Aorta (tissue), 5 donors: ENCODE results near the gene SKOR2. TPM values are rescaled to one million over a fixed set of nuclear protein-coding genes. Genes with fewer than 3 reads are reported as not detected.
"Not testable (repeated sequence)": the region's sequence is repeated elsewhere in the genome, so short reads cannot be mapped to it uniquely, and the experiment has no call there.

Experiments used
- ATAC-seq: fragments of 200-7000 bp; cut with Tn5 transposase; one replicate; pipeline ENCODE4 v1.9.1; 2022; ENCODE audit warnings: moderate library complexity; ENCODE audit not compliant: low FRiP score
- DNase-seq, 2 donors: peaks; one replicate each; pipeline ENCODE4 v3.0.0-alpha.2; 2020
- H3K27ac ChIP-seq, 2 donors: one replicate each; pipeline ENCODE4 v1.5.1; 2013; ENCODE audit warnings: low read length in 2 of 2, mild to moderate bottlenecking in 2 of 2, moderate library complexity in 2 of 2, control low read depth in 1 of 2, inconsistent platforms in 1 of 2, low read depth in 1 of 2
- H3K27me3 ChIP-seq, 2 donors: one replicate each; pipeline ENCODE4 v1.6.1; 2013; ENCODE audit warnings: control low read depth in 1 of 2, low read length in 1 of 2, mild to moderate bottlenecking in 1 of 2, moderate library complexity in 1 of 2; ENCODE audit not compliant: insufficient read depth in 2 of 2, control insufficient read depth in 1 of 2
- H3K36me3 ChIP-seq, 2 donors: one replicate each; pipeline ENCODE4 v1.6.1; 2013; ENCODE audit warnings: control low read depth in 1 of 2, low read length in 1 of 2, mild to moderate bottlenecking in 1 of 2; ENCODE audit not compliant: insufficient read depth in 2 of 2, control insufficient read depth in 1 of 2
- H3K4me1 ChIP-seq, 2 donors: one replicate each; pipeline ENCODE4 v1.6.1; 2013; ENCODE audit warnings: low read length in 2 of 2, control low read depth in 1 of 2, mild to moderate bottlenecking in 1 of 2, moderate library complexity in 1 of 2; ENCODE audit not compliant: insufficient read depth in 2 of 2, control insufficient read depth in 1 of 2
- H3K4me3 ChIP-seq, 2 donors: one replicate each; pipeline ENCODE4 v1.5.1; 2013; ENCODE audit warnings: low read length in 2 of 2, control low read depth in 1 of 2, mild to moderate bottlenecking in 1 of 2
- H3K9me3 ChIP-seq: one replicate; pipeline ENCODE4 v1.6.1; 2013; ENCODE audit warnings: mild to moderate bottlenecking, low read length; ENCODE audit not compliant: control insufficient read depth
- WGBS, 2 donors: extraction: QIAGEN DNeasy Blood & Tissue Kit; methylation state at CpG; one replicate each; pipeline ENCODE4 v1.1.7; 2013; 5-methylcytosine and 5-hydroxymethylcytosine counted together
- intact Hi-C, 2 donors: fragments of 100-400 bp; cut with DNase I; formaldehyde crosslinking; loops; one replicate each; pipeline versions ENCODE4 v1.14.2 to v1.15.0; 2022
- polyA plus RNA-seq, 2 donors: library from polyadenylated mRNA; stranded (reverse); fragments of 200-250 nt; gene quantifications; one replicate each; pipeline ENCODE4 v1.2.3, GENCODE V29; 2013
- total RNA-seq, 2 donors: library from RNA; stranded (reverse); fragmentation: NEBNext Ultra II Directional; extraction: Animal tissue kit (Norgen Biotek cat#: 25700); gene quantifications; one replicate each; pipeline ENCODE4 v1.2.1, GENCODE V29; 2021
- donor health status: healthy with polysubstance abuse.
- donor health status: Bipolar disorder and iron deficiency.
- donor health status: DM: no; HTN: no; CAD: no.
- donor health status: DM: no; HTN: no; CAD: no.
- donor health status: DM: yes; HTN: yes; CAD: no.

Gene SKOR2
- total and polyA plus RNA-seq, 4 donors, result not detected

DNA sequence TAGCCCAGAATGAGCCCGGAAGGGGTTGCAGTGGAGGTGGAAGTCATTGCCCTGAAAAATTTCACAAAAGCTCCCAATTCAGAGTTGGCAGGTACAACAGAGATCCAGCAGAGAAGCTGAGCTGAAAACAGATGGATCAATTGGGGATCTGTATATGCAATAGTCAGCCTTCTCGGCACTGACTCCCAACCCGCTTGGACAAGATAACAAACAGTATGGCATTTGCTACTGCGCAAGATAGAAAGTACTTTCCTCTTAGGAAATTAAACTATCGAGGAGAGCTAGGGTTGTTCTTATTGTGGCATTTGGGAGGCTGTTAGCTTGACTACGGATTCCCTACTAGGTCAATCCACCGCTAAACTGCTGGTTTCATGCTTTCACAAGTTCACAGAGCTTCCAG, 63.7 kb downstream of the SKOR2 start:
- 85 to 86% methylated on average over 7 of the region's 7 CpGs for WGBS, 2 donors
- H3K27ac ChIP-seq, result no peak overlapping the region
- ATAC-seq, result no peak
- H3K4me3 ChIP-seq, result no peak overlapping the region
- no peak for DNase-seq
- no peaks in the 10 kb centered on the region for H3K4me1 ChIP-seq
- H3K9me3 ChIP-seq, result no peaks in the 10 kb centered on the region
- no peaks in the 10 kb centered on the region for H3K36me3 ChIP-seq
- intact Hi-C loops, result no loop called here
- no peaks in the 10 kb centered on the region for H3K27me3 ChIP-seq

DNA sequence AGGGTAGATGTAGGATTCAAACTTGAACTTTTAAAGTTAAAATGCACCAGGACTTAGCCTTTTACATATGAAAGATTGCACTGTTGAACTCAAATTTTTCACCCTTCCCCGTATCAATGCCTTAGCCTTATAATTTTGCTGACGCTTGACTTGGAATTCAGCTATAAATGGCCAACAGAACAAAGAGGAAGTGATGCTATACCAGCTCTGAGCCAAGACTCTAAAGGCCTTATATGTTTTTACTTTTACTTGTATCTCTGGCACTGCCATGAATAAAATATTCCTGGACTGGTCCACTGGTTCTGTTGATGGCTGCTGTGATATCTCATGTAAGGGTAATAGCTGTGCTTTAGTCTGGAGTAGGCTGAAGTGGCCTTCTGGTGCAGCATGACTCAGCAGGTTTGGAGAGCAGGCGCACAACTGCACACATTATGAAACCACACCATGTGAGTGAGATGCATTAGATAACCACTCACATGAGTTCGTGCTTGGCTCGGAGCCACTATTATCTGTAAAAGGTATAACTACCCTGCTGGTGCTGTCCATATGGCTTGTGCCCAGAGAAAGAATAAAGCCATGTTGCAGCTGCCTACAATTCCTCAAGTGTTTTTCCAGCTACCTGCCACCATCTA, 66.9 kb downstream of the SKOR2 start:
- no peaks in the 10 kb centered on the region for H3K36me3 ChIP-seq
- no peaks in the 10 kb centered on the region for H3K27me3 ChIP-seq
- no peaks in the 10 kb centered on the region for H3K9me3 ChIP-seq
- ATAC-seq, result no peak
- H3K4me3 ChIP-seq, result no peak overlapping the region
- no peak for DNase-seq
- intact Hi-C loops, result no loop called here
- no peaks in the 10 kb centered on the region for H3K4me1 ChIP-seq
- no peak overlapping the region for H3K27ac ChIP-seq
- WGBS, 2 donors, result 78 to 83% methylated on average over 5 of the region's 5 CpGs

DNA sequence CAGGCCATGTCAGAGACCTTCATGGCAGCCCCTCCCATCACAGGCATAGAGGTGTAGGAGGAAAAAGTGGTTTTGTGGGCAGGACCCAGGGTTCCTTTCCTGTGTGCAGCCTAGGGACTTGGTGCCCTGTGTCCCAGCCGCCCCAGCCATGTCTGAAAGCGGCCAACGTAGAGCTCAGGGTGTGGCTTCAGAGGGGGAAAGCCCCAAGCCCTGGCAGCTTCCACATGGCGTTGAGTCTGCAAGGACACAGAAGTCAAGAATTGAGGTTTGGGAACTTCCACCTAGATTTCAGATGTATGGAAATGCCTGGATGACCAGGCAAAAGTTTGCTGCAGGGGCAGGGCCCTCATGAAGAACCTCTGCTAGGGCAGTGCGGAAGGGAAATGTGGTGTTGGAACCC, 69.3 kb downstream of the SKOR2 start:
- H3K27me3 ChIP-seq, H3K36me3 ChIP-seq, DNase-seq, intact Hi-C loops, H3K9me3 ChIP-seq, H3K4me3 ChIP-seq, H3K27ac ChIP-seq, H3K4me1 ChIP-seq, ATAC-seq: not testable (repeated sequence)
- WGBS, 2 donors, result 82 to 87% methylated on average over 5 of the region's 5 CpGs

DNA sequence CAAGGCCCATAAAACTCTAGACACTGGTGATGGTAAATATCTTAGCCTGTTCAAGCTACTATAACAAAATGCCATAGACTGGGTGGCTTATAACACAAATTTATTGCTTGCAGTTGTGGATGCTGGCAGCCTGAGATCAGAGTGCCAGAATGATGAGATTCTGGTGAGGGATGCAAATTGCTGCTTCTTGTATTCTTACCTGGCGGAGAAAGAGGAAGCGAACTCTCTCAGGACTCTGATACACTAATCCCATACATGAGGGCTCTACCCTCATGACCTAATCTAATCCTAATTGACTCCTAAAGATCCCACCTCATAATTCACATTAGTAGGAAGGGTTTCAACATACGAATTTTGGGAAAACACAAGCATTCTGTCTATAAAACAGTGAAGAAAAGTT, 70.7 kb downstream of the SKOR2 start:
- 67 to 74% methylated on average over 3 of the region's 3 CpGs for WGBS, 2 donors
- intact Hi-C loops, result no loop called here
- DNase-seq, result no peak

DNA sequence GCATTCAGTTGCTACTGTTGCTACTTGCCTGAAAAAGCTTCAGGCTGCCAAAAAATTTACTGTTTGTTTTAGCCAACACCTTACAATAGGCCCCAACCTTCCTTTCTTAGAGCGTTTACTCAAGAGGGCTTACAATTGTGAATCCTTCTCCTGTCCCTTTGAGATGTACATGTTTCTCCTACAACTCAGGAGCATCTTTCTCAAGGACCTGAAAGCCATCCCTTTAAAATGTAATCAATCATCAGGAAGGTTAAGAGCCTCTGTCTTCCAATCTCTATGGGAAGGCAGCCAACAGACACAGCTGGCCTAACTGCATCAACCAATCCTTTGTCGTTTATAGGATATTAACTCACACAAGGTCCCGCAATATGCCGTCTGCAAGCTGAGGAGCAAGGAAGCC, 71.9 kb downstream of the SKOR2 start:
- intact Hi-C loops, result loop anchor here in 1 of 2 donors (5.0 kb wide), 1 partner anchor 42 kb away; no protein-coding TSS in a partner anchor
- Histone ChIP-seq H3K36me3 (no peaks in the 10 kb centered on the region), H3K27ac (no peak overlapping the region), H3K4me3 (no peak overlapping the region), H3K27me3 (no peaks in the 10 kb centered on the region), H3K9me3 (no peaks in the 10 kb centered on the region), H3K4me1 (peaks cover 0 to 2% of the 10 kb centered on the region in 2 donors)
- DNase-seq, result no peak
- ATAC-seq, result no peak
- WGBS, 2 donors, result 54 to 55% methylated on average over 4 of the region's 4 CpGs

More for the DNA sequence above, 70.7 kb downstream of the SKOR2 start:
- no peaks in the 10 kb centered on the region for H3K9me3 ChIP-seq
- no peak for ATAC-seq
- H3K27me3 ChIP-seq, result no peaks in the 10 kb centered on the region
- H3K27ac ChIP-seq, result no peak overlapping the region
- no peaks in the 10 kb centered on the region for H3K4me1 ChIP-seq
- H3K36me3 ChIP-seq, result no peaks in the 10 kb centered on the region
- H3K4me3 ChIP-seq, result no peak overlapping the region

DNA sequence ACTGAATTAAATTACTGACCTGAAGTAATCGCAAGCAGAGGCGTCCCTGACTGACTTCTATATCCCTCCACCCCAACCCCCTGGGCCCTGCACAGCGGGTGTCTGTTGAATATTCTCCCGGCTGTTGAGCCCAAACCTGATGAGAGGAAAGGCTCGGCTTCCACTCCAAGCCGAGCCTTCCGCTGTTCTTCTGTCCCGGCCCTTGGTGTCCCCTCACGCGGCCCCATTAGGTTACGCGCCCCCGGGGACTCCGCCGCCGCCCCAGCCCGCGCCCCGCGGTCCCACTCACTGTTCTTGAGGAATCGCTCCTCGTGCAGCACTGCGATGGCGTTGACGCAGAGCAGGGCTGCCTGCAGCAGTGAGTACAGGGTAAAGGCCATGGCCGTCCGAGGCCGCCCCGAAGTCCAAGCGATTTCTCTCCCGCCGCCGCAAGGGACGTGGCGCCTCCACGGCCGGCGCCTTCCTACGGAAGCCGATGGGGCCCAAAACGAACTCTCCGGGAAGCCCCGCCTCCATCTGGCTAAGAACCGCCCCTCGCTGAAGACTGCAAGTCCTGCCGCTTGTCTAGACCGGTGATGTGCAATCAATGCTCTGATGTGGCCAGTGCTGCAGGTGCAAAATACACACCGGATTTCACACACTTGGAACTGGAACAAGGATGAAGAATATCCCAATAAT, 75.4 kb downstream of the SKOR2 start, which contains the start of gene IER3IP1:
Gene IER3IP1 (minus strand): TSS at position 467 of the 678 bp plus-strand sequence. CDS start 87 bp downstream, at position 380.
- WGBS, 2 donors, result 0% methylated on average over 48 of the region's 48 CpGs
- Histone ChIP-seq H3K4me3 (peak within 1 kb of the TSS; percentile 95 to 100), H3K4me1 (peaks cover 0 to 2% of the 10 kb centered on the region in 2 donors), H3K27me3 (no peaks in the 10 kb centered on the region), H3K36me3 (no peaks in the 10 kb centered on the region), H3K9me3 (no peaks in the 10 kb centered on the region), H3K27ac (peak within 1 kb of the TSS in 1 of 2 donors; percentile 66)
- peak; percentile 98 for ATAC-seq
- intact Hi-C loops, result loop anchor here (2.0 to 5.0 kb wide), 2 partner anchors 25 to 39 kb away; partner anchors contain the start of gene HDHD2 (in 1 of the 2)
- DNase-seq, result peak; percentile 95 to 98

DNA sequence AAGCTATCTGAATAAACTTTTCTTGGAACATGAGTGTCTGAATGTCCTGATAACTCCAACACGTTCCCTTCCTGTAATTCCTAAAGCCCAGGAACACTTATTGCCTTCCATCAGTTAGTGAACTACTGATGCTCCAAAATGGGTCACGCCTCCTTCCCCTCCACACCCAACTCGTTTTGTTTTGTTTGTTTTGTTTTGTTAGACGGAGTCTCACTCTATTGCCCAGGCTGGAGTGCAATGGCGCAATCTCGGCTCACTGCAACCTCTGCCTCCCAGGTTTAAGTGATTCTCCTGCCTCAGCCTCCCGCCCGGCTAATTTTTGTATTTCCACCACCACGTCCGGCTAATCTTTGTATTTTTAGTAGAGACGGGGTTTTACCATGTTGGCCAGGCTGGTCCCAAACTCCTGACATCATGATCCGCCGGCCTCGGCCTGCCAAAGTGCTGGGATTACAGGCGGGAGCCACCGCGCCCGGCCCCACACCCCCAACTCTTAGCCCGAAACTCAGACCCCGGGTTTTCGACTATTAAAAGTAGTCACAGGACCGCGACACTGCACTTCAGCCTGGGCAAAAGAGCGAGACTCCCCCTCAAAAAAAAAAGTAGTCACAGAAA, 76.1 kb downstream of the SKOR2 start:
- H3K27me3 ChIP-seq, result no peaks in the 10 kb centered on the region
- H3K27ac ChIP-seq, result no peak overlapping the region
- intact Hi-C loops, result loop anchor here in 1 of 2 donors (5.0 kb wide), 1 partner anchor 38 kb away; no protein-coding TSS in a partner anchor
- peaks cover 0 to 2% of the 10 kb centered on the region in 2 donors for H3K4me1 ChIP-seq
- no peak for ATAC-seq
- no peak for DNase-seq
- H3K4me3 ChIP-seq, result peak overlapping the region; percentile 95 to 100
- H3K9me3 ChIP-seq, result no peaks in the 10 kb centered on the region
- H3K36me3 ChIP-seq, result no peaks in the 10 kb centered on the region
- 2% methylated on average over 24 of the region's 24 CpGs for whole genome bisulfite sequencing, 2 donors

DNA sequence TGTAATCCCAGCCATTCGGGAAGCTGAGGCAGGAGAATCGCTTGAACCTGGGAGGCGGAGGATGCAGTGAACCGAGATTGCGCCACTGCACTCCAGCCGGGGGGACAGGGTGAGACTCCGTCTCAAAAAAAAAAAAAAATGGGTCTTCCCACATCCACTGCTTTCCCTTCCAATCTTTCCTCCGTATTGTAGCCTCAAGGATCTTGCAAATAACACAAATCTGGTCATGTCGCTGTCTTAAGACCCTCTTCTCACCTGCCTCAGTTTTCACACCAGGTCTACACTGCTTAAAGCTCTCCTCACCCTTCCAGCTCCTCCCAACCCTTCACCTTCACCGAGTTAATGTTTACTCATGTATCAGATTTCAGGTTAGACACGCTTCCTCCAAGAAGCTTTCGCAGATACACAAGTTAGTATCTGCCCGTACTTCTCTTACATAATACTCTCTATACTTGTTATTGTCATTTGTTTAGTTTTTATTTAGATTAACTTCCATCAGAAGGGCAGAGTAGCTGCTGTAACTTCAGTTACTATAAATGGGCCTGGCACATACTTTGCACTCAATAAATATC, 76.8 kb downstream of the SKOR2 start:
- ATAC-seq (no peak), DNase-seq (no peak)
- 73 to 75% methylated on average over 13 of the region's 13 CpGs for WGBS, 2 donors
- no peaks in the 10 kb centered on the region for H3K36me3 ChIP-seq
- no peaks in the 10 kb centered on the region for H3K27me3 ChIP-seq
- H3K27ac ChIP-seq, result no peak overlapping the region
- H3K9me3 ChIP-seq, result no peaks in the 10 kb centered on the region
- intact Hi-C loops, result loop anchor here in 1 of 2 donors (5.0 kb wide), 1 partner anchor 37 kb away; no protein-coding TSS in a partner anchor
- H3K4me1 ChIP-seq, result peaks cover 0 to 2% of the 10 kb centered on the region in 2 donors
- peak overlapping the region; percentile 95 to 100 for H3K4me3 ChIP-seq
